Epithelial cell of prostate (primary cell): ENCODE results near the gene SLC39A1.

ENCODE experiments used
- DNase-seq: peaks from one replicate; pipeline ENCODE4 v3.0.0-alpha.2; 2011; ENCODE audit warnings: low read depth, low spot score
- H3K27ac ChIP-seq: fragments of 450-650 bp; 2 replicates; pipeline ENCODE4 v1.5.1; 2017; ENCODE audit warnings: mild to moderate bottlenecking

The SLC39A1 gene

GRCh38 chr1:153954826-153955225 lies 8.5 kb downstream of the SLC39A1 start:
- no peak for DNase-seq
- H3K27ac ChIP-seq = no peak overlapping the region

GRCh38 chr1:153953859-153954365 lies 9.4 kb downstream of the SLC39A1 start:
- DNase-seq = no peak
- H3K27ac ChIP-seq = no peak overlapping the region

- no peak overlapping the region for H3K27ac ChIP-seq
- no peak for DNase-seq
Observed at GRCh38 chr1:153951801-153952200, 11.5 kb downstream of the SLC39A1 start.

GRCh38 chr1:153951183-153951582 lies 12.2 kb downstream of the SLC39A1 start:
- no peak overlapping the region for H3K27ac ChIP-seq
- DNase-seq = no peak

GRCh38 chr1:153946622-153947241 lies 16.6 kb downstream of the SLC39A1 start, which contains the start of gene DENND4B:
TSS of gene DENND4B (minus strand) at chr1:153946718. CDS start at chr1:153944374, 2,344 bp downstream.
- DNase-seq = no peak
- peak within 1 kb of the TSS; percentile 81 for H3K27ac ChIP-seq

- peak overlapping the region; percentile 81 for H3K27ac ChIP-seq
- no peak for DNase-seq
Observed at GRCh38 chr1:153945795-153946621, 17.3 kb downstream of the SLC39A1 start.

GRCh38 chr1:153945131-153945794 lies 18.1 kb downstream of the SLC39A1 start:
- no peak for DNase-seq
- H3K27ac ChIP-seq = peak overlapping the region; percentile 81

GRCh38 chr1:153944827-153945117 lies 18.6 kb downstream of the SLC39A1 start:
- DNase-seq = no peak
- peak overlapping the region; percentile 81 for H3K27ac ChIP-seq

GRCh38 chr1:153944005-153944826 lies 19.1 kb downstream of the SLC39A1 start:
- H3K27ac ChIP-seq = no peak overlapping the region
- no peak for DNase-seq

- H3K27ac ChIP-seq = no peak overlapping the region
- DNase-seq = no peak
Observed at GRCh38 chr1:153942766-153943549, 20.4 kb downstream of the SLC39A1 start.

GRCh38 chr1:153941826-153942725 lies 21.3 kb downstream of the SLC39A1 start:
- DNase-seq = no peak
- no peak overlapping the region for H3K27ac ChIP-seq

- no peak overlapping the region for H3K27ac ChIP-seq
- DNase-seq = no peak
Observed at GRCh38 chr1:153940756-153941155, 22.6 kb downstream of the SLC39A1 start.

- H3K27ac ChIP-seq = no peak overlapping the region
- DNase-seq = no peak
Observed at GRCh38 chr1:153939476-153939875, 23.9 kb downstream of the SLC39A1 start.

GRCh38 chr1:153938996-153939395 lies 24.3 kb downstream of the SLC39A1 start:
- no peak overlapping the region for H3K27ac ChIP-seq

GRCh38 chr1:153937331-153937730 lies 26.0 kb downstream of the SLC39A1 start:
- no peak overlapping the region for H3K27ac ChIP-seq
- no peak for DNase-seq

More at GRCh38 chr1:153938996-153939395, 24.3 kb downstream of the SLC39A1 start:
- DNase-seq = no peak

GRCh38 chr1:153936011-153936802 lies 27.1 kb downstream of the SLC39A1 start:
- H3K27ac ChIP-seq = no peak overlapping the region
- DNase-seq = no peak

GRCh38 chr1:153934746-153935145 lies 28.6 kb downstream of the SLC39A1 start:
- no peak overlapping the region for H3K27ac ChIP-seq
- no peak for DNase-seq

GRCh38 chr1:153933955-153934354 lies 29.4 kb downstream of the SLC39A1 start:
- no peak overlapping the region for H3K27ac ChIP-seq
- DNase-seq = no peak
